ENCODE measurements around the gene SLC2A4. TPM values are rescaled to one million over a fixed set of nuclear protein-coding genes. Genes with fewer than 3 reads are reported as not detected.

Gene SLC2A4
- total RNA-seq, 1 donor from 2014 or later = 3.2 TPM

GRCh38 chr17:7306911-7307685, 25.6 kb downstream of the SLC2A4 start, which contains the start of gene EIF5A:
Gene EIF5A, plus strand, starts transcription at chr17:7307628. Its CDS starts 2,008 bp downstream, at chr17:7309636.
- peak within 1 kb of the TSS; percentile 94 for H3K27ac ChIP-seq
- H3K4me3 ChIP-seq = peak within 1 kb of the TSS; percentile 74 to 83
- intact Hi-C loops (cut with DNase I) = no loop called here
- H3K4me1 ChIP-seq = peaks cover 48% of the 10 kb centered on the region
- no peaks in the 10 kb centered on the region for H3K27me3 ChIP-seq
- H3K9me3 ChIP-seq = no peaks in the 10 kb centered on the region
- peaks cover 3 to 27% of the 10 kb centered on the region in 2 donors for H3K36me3 ChIP-seq
- peak; percentile 100 for DNase-seq (ENCODE audit: extremely low spot score in 2 of 2)
- peak; percentile 94 to 98 for TF ChIP-seq POLR2AphosphoS5 (IDR thresholded peaks at IDR 0.05; ENCODE audit: insufficient read depth in 1 of 2, low read depth in 1 of 2)
- TF ChIP-seq POLR2A (IDR thresholded peaks at IDR 0.05) = peak in 1 of 2 donors; percentile 96
- TF ChIP-seq, protein P1, sequence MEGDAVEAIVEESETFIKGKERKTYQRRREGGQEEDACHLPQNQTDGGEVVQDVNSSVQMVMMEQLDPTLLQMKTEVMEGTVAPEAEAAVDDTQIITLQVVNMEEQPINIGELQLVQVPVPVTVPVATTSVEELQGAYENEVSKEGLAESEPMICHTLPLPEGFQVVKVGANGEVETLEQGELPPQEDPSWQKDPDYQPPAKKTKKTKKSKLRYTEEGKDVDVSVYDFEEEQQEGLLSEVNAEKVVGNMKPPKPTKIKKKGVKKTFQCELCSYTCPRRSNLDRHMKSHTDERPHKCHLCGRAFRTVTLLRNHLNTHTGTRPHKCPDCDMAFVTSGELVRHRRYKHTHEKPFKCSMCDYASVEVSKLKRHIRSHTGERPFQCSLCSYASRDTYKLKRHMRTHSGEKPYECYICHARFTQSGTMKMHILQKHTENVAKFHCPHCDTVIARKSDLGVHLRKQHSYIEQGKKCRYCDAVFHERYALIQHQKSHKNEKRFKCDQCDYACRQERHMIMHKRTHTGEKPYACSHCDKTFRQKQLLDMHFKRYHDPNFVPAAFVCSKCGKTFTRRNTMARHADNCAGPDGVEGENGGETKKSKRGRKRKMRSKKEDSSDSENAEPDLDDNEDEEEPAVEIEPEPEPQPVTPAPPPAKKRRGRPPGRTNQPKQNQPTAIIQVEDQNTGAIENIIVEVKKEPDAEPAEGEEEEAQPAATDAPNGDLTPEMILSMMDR (IDR thresholded peaks at IDR 0.05) = no peak

DNA sequence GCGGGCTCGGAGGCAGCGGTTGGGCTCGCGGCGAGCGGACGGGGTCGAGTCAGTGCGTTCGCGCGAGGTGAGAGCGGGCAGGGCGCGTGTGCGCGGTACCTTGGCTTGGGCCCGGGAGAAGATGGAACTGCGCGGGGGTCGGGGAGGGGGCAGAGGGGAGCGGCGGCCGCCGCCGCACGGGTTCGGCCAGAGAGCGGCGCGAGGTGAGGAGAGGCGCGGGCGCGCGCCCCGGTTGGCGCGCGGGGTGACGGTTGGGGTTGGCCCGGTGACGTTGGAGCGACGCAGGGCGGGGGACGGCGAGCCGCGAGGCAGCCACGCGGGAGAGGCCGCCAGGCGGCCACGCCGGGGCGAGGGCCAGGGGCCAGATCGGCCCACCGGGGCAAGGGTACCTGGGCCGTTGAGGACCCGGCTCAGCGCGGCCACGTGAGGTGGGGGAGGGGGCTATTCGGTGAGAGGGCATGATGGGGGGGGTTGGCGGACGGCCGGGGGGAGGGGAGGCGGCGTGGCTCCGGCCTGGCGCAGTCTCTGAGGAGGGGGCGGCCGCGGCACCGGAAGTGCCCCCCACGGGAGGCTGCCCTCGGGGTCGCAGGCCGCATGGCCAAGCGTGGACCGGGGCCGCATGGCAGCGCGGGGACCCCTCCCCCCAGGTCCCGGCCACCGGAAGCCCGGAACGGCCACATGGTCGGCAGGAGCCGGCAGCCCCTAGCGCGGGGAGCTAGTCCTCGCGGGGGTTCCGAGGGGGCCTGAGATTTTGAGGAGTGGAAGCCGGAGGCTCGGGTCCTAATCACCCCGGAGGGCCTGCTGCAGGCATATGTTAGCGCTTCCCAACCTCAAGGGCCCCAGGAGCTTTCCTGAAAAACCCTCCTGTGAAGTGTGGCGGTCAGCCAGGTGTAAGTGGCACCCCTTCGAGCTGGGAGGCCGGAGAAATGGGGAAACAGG, 26.4 kb downstream of the SLC2A4 start:
- Histone ChIP-seq H3K4me3 (peak overlapping the region; percentile 74 to 83), H3K36me3 (peaks cover 3 to 36% of the 10 kb centered on the region in 2 donors), H3K9me3 (no peaks in the 10 kb centered on the region), H3K27me3 (no peaks in the 10 kb centered on the region), H3K27ac (peak overlapping the region; percentile 94), H3K4me1 (peaks cover 50% of the 10 kb centered on the region)
- no peak for DNase-seq (ENCODE audit: extremely low spot score in 2 of 2)
- intact Hi-C loops (cut with DNase I) = no loop called here
- TF ChIP-seq, protein P1 (IDR thresholded peaks at IDR 0.05) = no peak
- peak in 1 of 2 donors; percentile 47 for TF ChIP-seq POLR2AphosphoS5 (IDR thresholded peaks at IDR 0.05; ENCODE audit: insufficient read depth in 1 of 2, low read depth in 1 of 2)

DNA sequence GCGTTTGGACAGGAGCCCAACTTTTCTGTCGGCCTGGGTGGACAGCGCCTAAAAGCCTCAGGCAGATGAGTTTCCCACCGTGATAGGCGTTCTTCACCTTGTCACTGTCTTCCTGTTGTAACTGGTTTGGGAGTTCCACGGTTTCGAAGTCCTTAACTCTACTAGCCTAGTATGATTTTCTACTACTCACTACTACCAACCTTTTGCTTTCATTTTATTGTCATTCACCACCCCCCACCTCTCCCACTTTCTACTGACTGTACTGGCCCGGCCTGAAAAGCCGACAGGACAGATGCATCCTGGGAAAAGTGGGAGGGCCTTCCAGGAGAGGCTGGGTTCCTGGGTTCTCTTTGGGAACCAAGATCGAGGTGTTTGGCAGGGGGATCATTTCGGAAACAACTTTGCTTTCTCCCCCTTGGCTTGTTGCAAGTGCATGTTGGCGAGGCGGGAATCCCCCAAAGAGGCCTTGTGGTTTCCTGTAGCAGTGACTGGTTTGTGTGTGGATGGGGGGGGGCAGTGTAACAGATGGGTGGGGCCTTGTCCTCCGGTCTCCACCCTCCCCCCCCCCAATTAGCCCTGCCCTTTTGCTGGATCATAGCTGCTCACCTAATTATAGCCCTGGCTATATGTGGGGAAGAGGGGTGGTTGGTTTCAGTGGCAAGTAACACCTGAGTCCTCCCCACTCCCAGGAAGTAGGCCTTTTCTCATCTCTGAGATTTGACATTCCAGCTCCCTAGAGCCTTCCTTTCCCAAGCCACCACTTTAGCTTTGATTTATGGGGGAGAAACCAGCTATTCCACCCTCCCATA, 27.3 kb downstream of the SLC2A4 start:
- no peaks in the 10 kb centered on the region for H3K27me3 ChIP-seq
- intact Hi-C loops (cut with DNase I) = no loop called here
- peak overlapping the region; percentile 94 for H3K27ac ChIP-seq
- H3K9me3 ChIP-seq = no peaks in the 10 kb centered on the region
- peak overlapping the region; percentile 74 to 83 for H3K4me3 ChIP-seq
- DNase-seq (ENCODE audit: extremely low spot score in 2 of 2) = no peak
- H3K4me1 ChIP-seq = peaks cover 59% of the 10 kb centered on the region
- H3K36me3 ChIP-seq = peaks cover 3 to 44% of the 10 kb centered on the region in 2 donors
- TF ChIP-seq POLR2AphosphoS5 (IDR thresholded peaks at IDR 0.05; ENCODE audit: insufficient read depth in 1 of 2, low read depth in 1 of 2) = peak; percentile 32 to 95
- peak in 1 of 2 donors; percentile 28 for TF ChIP-seq POLR2A (IDR thresholded peaks at IDR 0.05)
- TF ChIP-seq, protein P1 (IDR thresholded peaks at IDR 0.05) = no peak

GRCh38 chr17:7309628-7310027, 28.1 kb downstream of the SLC2A4 start:
- H3K9me3 ChIP-seq = no peaks in the 10 kb centered on the region
- no peak for DNase-seq (ENCODE audit: extremely low spot score in 2 of 2)
- peaks cover 67% of the 10 kb centered on the region for H3K4me1 ChIP-seq
- TF ChIP-seq POLR2A (IDR thresholded peaks at IDR 0.05) (no peak), POLR2AphosphoS5 (IDR thresholded peaks at IDR 0.05; ENCODE audit: insufficient read depth in 1 of 2, low read depth in 1 of 2) (no peak)
- TF ChIP-seq, protein P1 (IDR thresholded peaks at IDR 0.05) = no peak
- H3K4me3 ChIP-seq = no peak overlapping the region
- H3K27me3 ChIP-seq = no peaks in the 10 kb centered on the region
- peak overlapping the region; percentile 94 for H3K27ac ChIP-seq
- H3K36me3 ChIP-seq = peaks cover 3 to 47% of the 10 kb centered on the region in 2 donors
- intact Hi-C loops (cut with DNase I) = loop anchor here (5.0 kb wide), 1 partner anchor 38 kb away; no protein-coding TSS in a partner anchor
